Measurements from ENCODE around the gene MT1H.
"Not testable (repeated sequence)": the region's sequence is repeated elsewhere in the genome, so short reads cannot be mapped to it uniquely, and the experiment has no call there.

- TF ChIP-seq CTCF (IDR thresholded peaks at IDR 0.05; ENCODE audit: low read length); EZH2 (optimal IDR thresholded peaks at IDR 0.05; ENCODE audit: low read depth, low read length); EZH2phosphoT487 (IDR thresholded peaks at IDR 0.05; ENCODE audit: low read length): not testable (repeated sequence)
Measured at GRCh38 chr16:56672171-56672570, 2.6 kb downstream of the MT1H start.
